GM21423 (cell line): ENCODE measurements around the gene CDKN2C.

Source experiments
- ATAC-seq: cut with Tn5 transposase; IDR thresholded peaks from one replicate; pipeline ENCODE4 v1.9.1; 2021; ENCODE audit warnings: mild to moderate bottlenecking, moderate library complexity; ENCODE audit not compliant: unreplicated experiment

The CDKN2C gene

DNA sequence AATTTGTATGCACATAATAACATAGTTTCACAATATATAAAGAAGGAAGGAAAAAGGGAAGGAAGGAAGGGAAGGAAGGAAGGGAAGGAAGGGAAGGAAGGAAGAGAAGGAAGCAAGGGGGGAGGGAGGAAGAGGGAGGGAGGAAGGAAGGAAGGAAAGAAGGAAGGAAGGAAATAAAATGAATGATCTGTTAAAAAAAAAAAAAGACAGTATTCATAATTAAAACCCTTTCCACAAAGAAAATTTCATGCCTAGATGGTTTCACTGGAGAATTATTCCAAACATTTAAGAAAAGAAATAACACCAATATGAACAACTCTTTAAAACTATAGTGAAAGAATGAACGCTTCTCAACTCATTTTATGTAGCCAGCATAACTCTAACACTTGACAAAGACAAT is 44.8 kb downstream of the CDKN2C start:
- ATAC-seq = no peak

GRCh38 chr1:51019811-51020210 is 49.8 kb downstream of the CDKN2C start:
- ATAC-seq = no peak
